22Rv1 (cell line): ENCODE measurements around the gene MED20.

Source experiments
- H3K27ac ChIP-seq: fragments of 450-650 bp; 2 replicates; pipeline ENCODE4 v1.5.1; 2017
- ZFX ChIP-seq: fragments of 450-650 bp; IDR thresholded peaks from 2 replicates; pipeline ENCODE4 v1.6.1; 2017; ENCODE audit warnings: antibody characterized with exemption, borderline replicate concordance
- TF ChIP-seq, protein P1 (sequence below): fragments of 450-650 bp; IDR thresholded peaks from 2 replicates; pipeline ENCODE4 v1.5.1; 2017; ENCODE audit warnings: mild to moderate bottlenecking

MED20 gene

GRCh38 chr6:41939176-41939847, 18.4 kb upstream of the MED20 start:
- no peak overlapping the region for H3K27ac ChIP-seq
- TF ChIP-seq, protein P1, sequence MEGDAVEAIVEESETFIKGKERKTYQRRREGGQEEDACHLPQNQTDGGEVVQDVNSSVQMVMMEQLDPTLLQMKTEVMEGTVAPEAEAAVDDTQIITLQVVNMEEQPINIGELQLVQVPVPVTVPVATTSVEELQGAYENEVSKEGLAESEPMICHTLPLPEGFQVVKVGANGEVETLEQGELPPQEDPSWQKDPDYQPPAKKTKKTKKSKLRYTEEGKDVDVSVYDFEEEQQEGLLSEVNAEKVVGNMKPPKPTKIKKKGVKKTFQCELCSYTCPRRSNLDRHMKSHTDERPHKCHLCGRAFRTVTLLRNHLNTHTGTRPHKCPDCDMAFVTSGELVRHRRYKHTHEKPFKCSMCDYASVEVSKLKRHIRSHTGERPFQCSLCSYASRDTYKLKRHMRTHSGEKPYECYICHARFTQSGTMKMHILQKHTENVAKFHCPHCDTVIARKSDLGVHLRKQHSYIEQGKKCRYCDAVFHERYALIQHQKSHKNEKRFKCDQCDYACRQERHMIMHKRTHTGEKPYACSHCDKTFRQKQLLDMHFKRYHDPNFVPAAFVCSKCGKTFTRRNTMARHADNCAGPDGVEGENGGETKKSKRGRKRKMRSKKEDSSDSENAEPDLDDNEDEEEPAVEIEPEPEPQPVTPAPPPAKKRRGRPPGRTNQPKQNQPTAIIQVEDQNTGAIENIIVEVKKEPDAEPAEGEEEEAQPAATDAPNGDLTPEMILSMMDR, result no peak
- TF ChIP-seq ZFX, result no peak

- no peak overlapping the region for H3K27ac ChIP-seq
- no peak for TF ChIP-seq ZFX
- TF ChIP-seq, protein P1, result no peak
Measured at GRCh38 chr6:41938590-41939175, 17.7 kb upstream of the MED20 start.

DNA sequence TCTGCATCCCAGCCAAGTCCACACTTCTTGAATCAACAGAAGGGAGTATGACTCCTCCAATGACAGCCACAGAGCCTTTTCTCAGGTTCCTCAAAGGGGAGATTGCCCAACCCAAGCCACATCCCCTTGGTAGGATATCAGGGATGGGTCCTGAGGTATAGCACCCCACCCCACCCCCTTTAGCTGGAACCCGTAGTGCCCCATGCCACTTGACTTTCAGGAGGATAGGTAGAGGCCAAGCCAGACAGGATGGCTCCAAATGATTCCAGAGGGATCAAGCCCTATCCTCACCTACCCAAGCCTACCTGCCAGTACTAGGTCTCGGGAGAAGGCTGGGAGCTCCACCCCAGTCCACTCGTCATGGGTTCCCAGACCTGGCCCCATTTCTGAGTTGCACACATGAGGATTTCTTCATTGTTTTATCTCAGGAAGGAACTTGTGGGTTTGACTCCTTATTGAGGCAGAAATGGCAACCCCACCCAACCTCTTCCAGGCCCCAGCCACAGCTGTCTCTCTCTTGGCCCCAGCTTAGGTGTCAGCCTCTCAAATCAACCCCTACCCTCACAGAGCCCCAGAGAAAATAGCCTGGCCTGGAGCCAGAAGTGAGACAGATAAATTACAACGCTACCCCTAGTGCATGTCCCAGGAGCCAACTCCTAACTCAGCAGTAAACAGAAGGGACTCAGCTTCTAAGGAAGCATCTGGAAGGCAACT, 17.1 kb upstream of the MED20 start:
- H3K27ac ChIP-seq, result no peak overlapping the region
- TF ChIP-seq ZFX, result no peak
- TF ChIP-seq, protein P1, result no peak

DNA sequence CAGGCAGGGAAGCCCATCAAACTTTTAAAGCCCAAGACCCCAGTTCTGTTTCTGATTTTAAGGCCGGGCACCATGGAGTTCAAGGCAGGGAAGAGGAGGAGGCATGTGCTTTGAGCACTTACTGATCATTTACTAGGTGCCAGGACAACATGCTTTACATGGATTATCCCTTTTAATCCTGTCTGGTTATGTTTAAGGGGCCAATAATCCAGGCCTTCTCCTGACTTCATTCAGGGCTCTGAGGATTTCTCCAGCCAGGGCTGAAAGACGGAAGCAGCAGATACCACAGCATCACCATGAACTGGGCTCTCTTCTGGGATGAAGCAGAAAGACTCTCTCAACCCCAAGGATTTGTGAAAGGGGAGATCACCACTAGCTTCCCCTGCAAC, 16.5 kb upstream of the MED20 start:
- H3K27ac ChIP-seq, result no peak overlapping the region
- no peak for TF ChIP-seq ZFX
- TF ChIP-seq, protein P1, result no peak

DNA sequence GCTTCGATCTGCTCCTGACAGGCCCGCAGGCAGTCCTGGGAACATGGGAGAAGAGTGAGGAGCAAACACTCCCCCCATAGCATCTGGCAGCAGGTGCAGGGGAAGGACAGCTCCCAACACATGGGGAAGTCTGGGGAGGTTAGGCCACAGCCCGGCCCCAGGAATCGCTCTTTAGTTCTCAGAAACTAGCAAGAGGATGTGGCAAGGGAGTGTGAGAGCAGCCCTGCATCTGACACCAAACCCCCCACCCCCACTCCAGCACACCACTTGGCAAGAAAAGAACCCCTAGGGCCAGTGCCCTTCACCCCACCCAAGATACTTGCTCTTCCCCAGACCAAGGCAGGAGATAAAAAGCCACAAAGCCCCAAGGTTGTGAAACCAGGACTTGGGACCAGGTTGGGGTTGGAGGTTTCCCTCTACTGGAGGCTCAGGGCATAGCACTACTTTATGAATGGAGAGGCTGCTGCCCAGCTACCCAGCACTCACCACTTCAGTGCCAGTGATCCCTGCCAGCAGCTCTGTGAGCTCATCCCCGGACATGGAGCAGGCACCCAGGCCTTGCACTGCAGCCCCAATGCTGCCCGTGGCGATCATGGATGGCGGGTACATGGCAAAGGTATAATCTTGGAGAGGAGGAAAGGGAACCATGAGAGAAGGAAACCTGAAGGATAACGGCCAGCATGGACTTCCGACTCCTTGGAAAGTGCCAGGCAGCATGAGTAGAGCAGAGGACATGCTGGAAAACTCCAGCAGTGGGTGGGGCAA, 15.3 kb upstream of the MED20 start:
- H3K27ac ChIP-seq, result no peak overlapping the region; the same call in 1 of the 2 replicates
- TF ChIP-seq, protein P1, result peak; percentile 88
- TF ChIP-seq ZFX, result no peak

- TF ChIP-seq, protein P1, result no peak
- no peak for TF ChIP-seq ZFX
- no peak overlapping the region; the same call in 1 of the 2 replicates for H3K27ac ChIP-seq
Measured at GRCh38 chr6:41935685-41936072, 14.7 kb upstream of the MED20 start.
